Activated T-helper 17 cell treated with anti-CD3 and anti-CD28 coated beads, Interleukin-2, amount 50 U/mL, for 72 hours (primary cell): ENCODE data around the gene ARHGEF26. TPM values are rescaled to one million over a fixed set of nuclear protein-coding genes. Genes with fewer than 3 reads are reported as not detected.

Experiments
- ATAC-seq: fragments of 150-1000 bp; cut with Tn5 transposase; replicated peaks from 2 replicates; pipeline ENCODE4 v1.10.0; 2021; ENCODE audit warnings: mild to moderate bottlenecking, moderate library complexity
- H3K27ac Mint-ChIP-seq: one replicate; pipeline ENCODE4 v1.8.0; 2022; ENCODE audit warnings: mixed read lengths
- H3K27me3 Mint-ChIP-seq: one replicate; pipeline ENCODE4 v1.8.0; 2022; ENCODE audit warnings: mixed read lengths
- H3K36me3 Mint-ChIP-seq: one replicate; pipeline ENCODE4 v1.8.0; 2022; ENCODE audit warnings: low read depth, mild to moderate bottlenecking, mixed read lengths
- H3K4me1 Mint-ChIP-seq: one replicate; pipeline ENCODE4 v1.8.0; 2022; ENCODE audit warnings: mixed read lengths
- H3K4me3 Mint-ChIP-seq: one replicate; pipeline ENCODE4 v1.8.0; 2022; ENCODE audit warnings: mild to moderate bottlenecking, mixed read lengths
- H3K9me3 Mint-ChIP-seq: one replicate; pipeline ENCODE4 v1.8.0; 2022; ENCODE audit warnings: mixed read lengths
- total RNA-seq, 2 donors: library from RNA; stranded (reverse); gene quantifications; one replicate each; pipeline ENCODE4 v1.2.3, GENCODE V29; 2022

Gene ARHGEF26
- total RNA-seq, 2 donors from 2014 or later = 0.13 to 0.17 TPM

DNA sequence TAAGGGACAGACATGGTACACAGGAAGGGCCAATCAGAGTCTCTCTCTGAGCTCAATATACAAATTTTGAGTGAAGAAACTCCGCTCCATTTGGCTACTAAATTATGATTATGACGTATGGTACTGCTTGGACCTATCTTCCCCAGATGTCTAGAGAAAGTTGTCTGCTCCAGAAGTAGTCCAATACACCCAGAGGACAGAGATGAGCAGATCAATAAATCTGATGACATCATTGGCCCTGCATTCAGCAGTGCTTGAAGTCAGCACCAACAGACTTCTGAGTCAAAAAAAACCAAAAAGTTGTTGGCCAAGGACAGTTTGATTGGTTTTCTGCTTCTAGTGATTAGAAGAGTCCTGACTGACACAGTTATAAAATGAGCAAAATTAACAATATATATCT, 19.9 kb upstream of the ARHGEF26 start:
- no peak for ATAC-seq
- Mint-ChIP-seq H3K36me3 (no peaks in the 10 kb centered on the region), H3K27me3 (peaks cover 6% of the 10 kb centered on the region), H3K9me3 (no peaks in the 10 kb centered on the region), H3K27ac (no peak overlapping the region), H3K4me1 (no peaks in the 10 kb centered on the region), H3K4me3 (no peak overlapping the region)

DNA sequence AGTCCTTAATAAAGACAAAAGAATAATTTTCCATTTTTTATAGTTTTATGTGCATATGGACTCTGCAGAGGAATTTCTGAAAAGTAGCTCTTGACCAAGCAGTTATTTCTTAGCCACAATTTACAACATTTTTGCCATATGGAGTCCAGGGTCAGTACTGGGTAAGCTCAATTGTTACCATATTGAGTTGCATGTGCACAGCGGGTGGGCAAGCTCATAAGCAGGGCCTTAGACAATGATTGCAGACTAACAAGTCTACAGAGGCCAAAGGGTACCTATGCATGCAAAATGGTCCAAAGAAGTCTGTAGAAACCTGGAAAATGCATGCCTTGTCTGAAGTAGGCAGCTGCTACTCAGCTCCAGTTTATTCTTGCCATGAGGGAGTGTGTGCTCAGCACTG, 19.0 kb upstream of the ARHGEF26 start:
- no peak for ATAC-seq
- no peaks in the 10 kb centered on the region for H3K4me1 Mint-ChIP-seq
- peaks cover 6% of the 10 kb centered on the region for H3K27me3 Mint-ChIP-seq
- no peak overlapping the region for H3K4me3 Mint-ChIP-seq
- no peak overlapping the region for H3K27ac Mint-ChIP-seq
- H3K9me3 Mint-ChIP-seq = no peaks in the 10 kb centered on the region
- no peaks in the 10 kb centered on the region for H3K36me3 Mint-ChIP-seq

DNA sequence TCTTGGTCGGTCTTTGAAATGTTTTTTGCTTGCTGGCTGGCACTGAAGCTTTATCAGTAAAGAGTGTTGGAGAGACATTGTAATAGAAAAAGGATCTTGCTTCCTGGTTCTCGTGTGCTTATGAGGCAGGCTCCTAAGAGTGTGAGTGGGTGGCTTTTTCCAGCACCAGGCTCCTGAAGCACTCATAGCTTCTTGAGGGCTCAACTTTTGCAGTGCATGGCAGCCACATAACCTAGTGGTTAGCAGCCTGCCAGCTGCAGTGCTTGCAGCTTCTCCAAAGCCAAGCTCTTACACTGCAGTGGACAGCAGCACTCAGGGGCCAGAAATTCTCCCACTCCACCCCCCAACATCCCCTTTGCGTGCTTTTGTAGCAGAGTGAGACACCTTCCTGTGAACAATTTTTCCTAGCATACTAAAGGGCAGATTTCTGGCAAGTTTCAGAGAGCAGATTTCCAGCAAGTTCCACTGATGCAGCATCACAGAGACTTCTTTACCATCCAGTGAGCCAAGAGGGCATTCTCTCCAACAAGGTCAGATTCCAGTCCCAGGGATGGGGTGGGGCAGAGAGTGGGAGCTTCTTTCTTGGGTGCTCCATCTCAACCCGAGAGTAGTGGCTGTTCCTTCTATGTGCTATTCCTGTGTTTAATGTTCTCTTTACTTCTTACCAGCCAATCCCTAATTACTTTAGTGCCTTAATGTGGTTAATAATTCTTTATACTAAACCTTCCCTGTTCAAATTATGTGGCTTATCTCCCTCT, 15.8 kb upstream of the ARHGEF26 start:
- Mint-ChIP-seq H3K4me1 (no peaks in the 10 kb centered on the region), H3K27ac (no peak overlapping the region), H3K4me3 (no peak overlapping the region), H3K27me3 (peaks cover 6% of the 10 kb centered on the region), H3K9me3 (no peaks in the 10 kb centered on the region), H3K36me3 (no peaks in the 10 kb centered on the region)
- no peak for ATAC-seq

DNA sequence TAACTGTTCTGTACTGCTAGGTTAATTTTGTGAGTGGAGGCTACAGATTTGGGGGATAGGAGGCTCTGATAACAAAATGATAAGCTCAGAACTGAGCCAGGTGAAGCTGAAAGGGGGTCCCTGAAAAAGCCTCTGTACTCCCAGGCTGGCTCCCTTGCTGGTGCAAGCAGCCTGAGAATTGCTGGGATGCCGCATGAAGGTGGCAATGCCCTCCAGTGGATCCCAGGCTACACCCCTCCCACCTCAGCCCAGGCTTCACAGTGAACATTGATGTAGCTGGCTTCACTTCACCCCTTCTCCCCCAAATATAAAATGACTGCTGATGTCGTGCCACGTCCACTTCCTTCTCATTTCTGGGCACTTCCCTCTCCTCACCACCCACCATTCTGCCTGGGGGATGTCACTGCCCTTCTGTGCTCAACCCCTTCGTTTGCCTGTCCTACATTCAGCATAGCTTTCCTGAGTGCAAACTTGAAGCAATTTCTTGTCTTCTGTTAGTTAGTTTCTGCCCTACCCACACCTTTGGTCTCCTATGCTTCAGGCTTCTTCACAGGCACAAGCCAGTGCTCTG, 9.7 kb upstream of the ARHGEF26 start:
- peaks cover 18% of the 10 kb centered on the region for H3K27me3 Mint-ChIP-seq
- no peaks in the 10 kb centered on the region for H3K36me3 Mint-ChIP-seq
- H3K9me3 Mint-ChIP-seq = no peaks in the 10 kb centered on the region
- no peak for ATAC-seq
- no peak overlapping the region for H3K27ac Mint-ChIP-seq
- H3K4me3 Mint-ChIP-seq = no peak overlapping the region
- H3K4me1 Mint-ChIP-seq = no peaks in the 10 kb centered on the region

DNA sequence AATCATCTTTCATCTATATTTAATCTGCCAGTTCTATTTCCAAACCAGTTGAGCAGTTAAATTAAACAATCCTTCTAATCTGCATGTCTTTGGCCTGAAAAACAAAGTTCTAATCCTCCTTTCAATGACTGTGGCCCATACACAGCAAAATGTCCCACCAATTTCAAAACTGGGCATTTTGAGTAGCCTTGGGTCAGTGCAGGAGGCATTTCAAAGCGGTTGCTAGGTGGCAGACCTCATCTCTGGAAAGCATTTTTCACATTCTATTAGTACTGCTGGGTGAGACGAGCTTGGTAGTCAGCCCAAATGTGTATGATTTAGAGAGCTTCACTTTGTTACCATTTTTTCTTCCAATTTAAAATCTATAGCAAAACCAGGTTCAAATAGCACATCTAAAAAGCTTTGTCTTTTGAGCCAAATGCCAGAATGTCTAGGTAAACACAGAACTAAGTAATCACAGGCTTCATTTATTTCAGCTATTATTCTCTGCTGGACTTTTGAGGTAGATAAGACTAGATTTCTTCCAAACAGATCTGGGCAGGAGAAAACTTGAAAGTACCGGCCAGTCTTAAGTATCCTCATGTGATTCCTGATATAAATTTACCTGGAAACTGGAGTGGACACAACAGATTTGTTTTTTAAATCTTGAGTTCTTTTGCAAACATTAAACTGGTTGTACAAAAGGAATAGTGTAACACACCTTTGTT, 8.9 kb upstream of the ARHGEF26 start:
- Mint-ChIP-seq H3K36me3 (no peaks in the 10 kb centered on the region), H3K27ac (no peak overlapping the region), H3K4me1 (no peaks in the 10 kb centered on the region), H3K4me3 (no peak overlapping the region), H3K9me3 (no peaks in the 10 kb centered on the region), H3K27me3 (peaks cover 24% of the 10 kb centered on the region)
- ATAC-seq = no peak

DNA sequence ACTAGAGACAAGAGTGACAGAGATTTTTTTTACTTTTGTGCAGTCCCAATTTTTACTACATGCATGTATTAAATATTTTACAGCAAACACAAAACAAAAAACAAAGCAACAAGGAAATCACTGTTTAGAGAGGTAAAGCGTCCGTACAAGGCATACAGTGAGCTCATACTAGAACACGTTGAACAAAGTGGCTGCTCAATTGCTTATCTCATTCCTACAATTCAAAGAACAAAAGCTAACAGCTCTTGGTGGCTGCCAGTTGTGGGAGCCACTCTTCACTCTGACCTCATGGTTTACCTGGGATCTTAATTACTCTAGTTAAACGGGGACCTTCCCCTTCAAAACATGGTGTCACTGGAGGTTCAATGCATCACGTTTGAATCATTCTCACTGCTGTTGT, 7.6 kb upstream of the ARHGEF26 start:
- no peaks in the 10 kb centered on the region for H3K36me3 Mint-ChIP-seq
- H3K27ac Mint-ChIP-seq = no peak overlapping the region
- peaks cover 33% of the 10 kb centered on the region for H3K27me3 Mint-ChIP-seq
- H3K9me3 Mint-ChIP-seq = no peaks in the 10 kb centered on the region
- ATAC-seq = no peak
- no peak overlapping the region for H3K4me3 Mint-ChIP-seq
- H3K4me1 Mint-ChIP-seq = no peaks in the 10 kb centered on the region

DNA sequence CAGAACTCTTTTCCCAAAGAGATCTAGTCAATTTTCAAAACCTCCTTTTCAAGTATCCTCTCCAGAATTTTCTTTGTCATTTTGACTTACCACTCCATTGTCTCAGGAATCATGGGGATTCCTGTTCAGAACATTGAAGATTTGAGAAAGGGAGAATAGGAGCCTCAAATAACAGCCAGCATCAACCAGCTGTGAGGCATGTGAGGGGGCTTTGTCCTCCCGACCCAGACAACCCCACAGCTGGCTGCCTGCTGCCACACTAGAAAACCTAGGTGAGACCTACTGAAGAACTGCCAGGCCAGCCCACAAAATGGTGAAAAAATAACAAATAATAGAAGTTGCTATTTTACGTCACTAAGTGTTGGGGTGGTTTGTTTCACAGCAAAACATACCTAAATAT, 5.9 kb upstream of the ARHGEF26 start:
- H3K4me3 Mint-ChIP-seq = no peak overlapping the region
- no peaks in the 10 kb centered on the region for H3K36me3 Mint-ChIP-seq
- no peaks in the 10 kb centered on the region for H3K9me3 Mint-ChIP-seq
- no peak for ATAC-seq
- no peaks in the 10 kb centered on the region for H3K4me1 Mint-ChIP-seq
- H3K27ac Mint-ChIP-seq = no peak overlapping the region
- peaks cover 45% of the 10 kb centered on the region for H3K27me3 Mint-ChIP-seq

DNA sequence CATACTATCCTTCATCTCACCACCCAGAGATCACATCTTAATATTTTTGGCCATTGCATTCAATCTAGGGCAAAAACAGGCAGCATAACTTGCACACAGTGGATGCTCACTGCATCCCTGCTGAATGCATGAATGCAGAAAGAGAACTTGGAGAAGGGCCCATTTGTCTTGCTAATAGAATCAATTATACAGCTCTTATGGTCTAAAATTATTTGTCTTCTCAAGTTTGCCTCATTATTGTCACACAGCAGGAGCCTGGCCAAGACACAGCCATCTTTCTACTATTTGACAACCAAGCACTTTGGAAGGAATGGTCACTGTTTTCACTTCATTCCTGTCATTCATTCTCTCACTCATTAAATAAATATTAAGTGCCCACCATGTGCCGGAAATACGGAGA, 1.2 kb upstream of the ARHGEF26 start:
- H3K36me3 Mint-ChIP-seq = no peaks in the 10 kb centered on the region
- H3K4me3 Mint-ChIP-seq = peak overlapping the region; percentile 63
- no peak overlapping the region for H3K27ac Mint-ChIP-seq
- H3K27me3 Mint-ChIP-seq = peaks cover 56% of the 10 kb centered on the region
- no peak for ATAC-seq
- no peaks in the 10 kb centered on the region for H3K9me3 Mint-ChIP-seq
- H3K4me1 Mint-ChIP-seq = peaks cover 7% of the 10 kb centered on the region

DNA sequence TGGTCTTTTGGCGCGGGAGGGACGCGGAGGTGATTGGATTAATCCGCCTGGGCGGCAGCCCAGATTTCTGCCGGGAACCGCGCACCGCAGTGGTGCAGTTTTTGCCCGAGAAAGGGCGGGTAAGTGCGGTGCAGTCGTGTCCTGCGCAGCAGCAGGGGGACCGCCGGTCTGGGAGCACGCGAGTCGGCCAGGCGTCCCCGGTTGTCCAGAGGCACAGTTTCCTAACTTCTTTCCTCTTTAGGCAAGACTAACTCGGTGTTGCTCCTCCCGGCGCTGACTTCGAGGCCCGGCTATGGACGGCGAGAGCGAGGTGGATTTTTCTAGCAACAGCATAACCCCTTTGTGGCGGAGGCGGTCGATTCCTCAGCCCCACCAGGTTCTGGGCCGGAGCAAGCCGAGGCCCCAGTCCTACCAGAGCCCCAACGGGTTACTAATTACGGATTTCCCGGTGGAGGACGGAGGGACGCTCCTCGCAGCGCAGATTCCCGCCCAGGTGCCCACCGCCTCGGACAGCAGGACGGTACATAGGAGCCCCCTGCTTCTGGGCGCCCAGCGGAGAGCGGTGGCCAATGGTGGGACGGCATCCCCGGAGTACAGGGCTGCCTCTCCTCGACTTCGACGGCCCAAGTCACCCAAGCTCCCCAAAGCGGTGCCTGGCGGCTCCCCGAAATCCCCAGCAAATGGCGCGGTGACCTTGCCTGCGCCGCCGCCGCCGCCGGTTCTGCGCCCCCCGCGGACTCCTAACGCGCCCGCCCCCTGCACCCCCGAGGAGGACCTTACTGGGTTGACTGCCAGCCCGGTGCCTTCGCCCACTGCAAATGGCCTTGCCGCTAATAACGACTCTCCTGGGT, 736 bp downstream of the ARHGEF26 start:
- Mint-ChIP-seq H3K36me3 (no peaks in the 10 kb centered on the region), H3K4me1 (peaks cover 7% of the 10 kb centered on the region), H3K4me3 (peak overlapping the region; percentile 63), H3K27me3 (peaks cover 58% of the 10 kb centered on the region), H3K27ac (no peak overlapping the region), H3K9me3 (no peaks in the 10 kb centered on the region)
- ATAC-seq = peak; percentile 51

DNA sequence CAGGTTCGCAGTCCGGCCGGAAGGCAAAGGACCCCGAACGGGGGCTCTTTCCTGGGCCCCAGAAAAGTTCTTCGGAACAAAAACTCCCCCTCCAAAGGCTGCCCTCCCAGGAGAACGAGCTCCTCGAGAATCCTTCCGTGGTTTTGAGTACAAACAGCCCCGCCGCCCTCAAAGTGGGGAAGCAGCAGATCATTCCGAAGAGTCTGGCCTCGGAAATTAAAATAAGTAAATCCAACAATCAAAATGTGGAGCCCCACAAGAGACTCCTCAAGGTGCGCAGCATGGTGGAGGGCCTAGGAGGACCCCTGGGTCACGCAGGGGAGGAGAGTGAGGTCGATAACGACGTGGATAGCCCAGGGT, 1.3 kb downstream of the ARHGEF26 start:
- H3K27me3 Mint-ChIP-seq = peaks cover 52% of the 10 kb centered on the region
- H3K4me3 Mint-ChIP-seq = peak overlapping the region; percentile 63
- no peaks in the 10 kb centered on the region for H3K9me3 Mint-ChIP-seq
- H3K27ac Mint-ChIP-seq = no peak overlapping the region
- H3K4me1 Mint-ChIP-seq = peaks cover 7% of the 10 kb centered on the region
- no peaks in the 10 kb centered on the region for H3K36me3 Mint-ChIP-seq
- ATAC-seq = no peak

DNA sequence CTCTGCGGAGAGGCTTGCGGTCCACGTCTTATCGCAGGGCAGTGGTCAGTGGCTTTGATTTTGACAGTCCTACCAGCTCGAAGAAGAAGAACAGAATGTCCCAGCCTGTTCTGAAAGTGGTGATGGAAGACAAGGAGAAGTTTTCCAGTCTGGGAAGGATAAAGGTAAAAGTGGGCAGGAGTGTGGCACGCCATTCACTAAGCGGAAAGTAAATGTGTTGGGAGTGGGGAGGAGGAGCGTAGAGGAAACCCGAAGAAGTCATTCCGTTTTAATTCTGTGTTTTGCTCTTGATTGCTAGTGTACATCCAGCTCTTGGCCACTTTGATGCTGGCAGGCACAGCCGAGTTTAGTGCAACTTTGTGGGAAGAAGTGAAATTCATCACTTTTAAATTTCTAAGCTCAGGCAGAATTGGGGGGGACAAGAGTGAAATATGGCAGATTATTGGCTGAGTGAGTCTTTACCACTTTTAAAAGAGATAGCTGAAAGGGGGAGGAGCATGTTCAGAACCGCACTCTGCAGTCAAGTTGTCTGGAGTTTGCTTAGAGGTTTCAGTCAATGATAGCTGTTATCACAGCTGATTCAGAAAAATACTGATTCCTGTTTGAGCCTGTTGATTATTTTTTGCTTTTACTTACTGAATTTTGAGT, 1.8 kb downstream of the ARHGEF26 start:
- H3K36me3 Mint-ChIP-seq = no peaks in the 10 kb centered on the region
- peaks cover 49% of the 10 kb centered on the region for H3K27me3 Mint-ChIP-seq
- H3K4me3 Mint-ChIP-seq = peak overlapping the region; percentile 63
- H3K9me3 Mint-ChIP-seq = no peaks in the 10 kb centered on the region
- H3K4me1 Mint-ChIP-seq = peaks cover 7% of the 10 kb centered on the region
- H3K27ac Mint-ChIP-seq = no peak overlapping the region
- ATAC-seq = no peak

DNA sequence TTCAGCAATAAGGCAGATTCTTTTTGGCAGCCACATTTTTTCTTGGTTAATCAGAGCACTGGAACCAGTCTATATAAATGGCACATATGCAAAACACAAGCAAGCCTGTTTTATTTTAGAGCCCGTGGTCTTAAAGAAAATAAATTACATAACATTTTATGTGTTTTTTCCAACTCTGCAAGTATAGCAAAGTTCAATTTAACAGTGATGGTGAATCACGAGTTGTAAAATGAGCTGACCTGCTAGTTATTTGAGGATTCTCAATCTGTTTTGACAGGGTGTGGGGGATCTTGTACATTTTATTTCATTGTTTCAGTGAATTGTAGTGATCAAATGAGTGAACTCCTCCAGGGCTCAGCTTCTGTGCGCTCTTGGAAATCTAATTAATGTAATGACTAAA, 2.7 kb downstream of the ARHGEF26 start:
- no peak for ATAC-seq
- H3K4me3 Mint-ChIP-seq = peak overlapping the region; percentile 63
- H3K4me1 Mint-ChIP-seq = peaks cover 7% of the 10 kb centered on the region
- no peaks in the 10 kb centered on the region for H3K9me3 Mint-ChIP-seq
- no peak overlapping the region for H3K27ac Mint-ChIP-seq
- peaks cover 48% of the 10 kb centered on the region for H3K27me3 Mint-ChIP-seq
- H3K36me3 Mint-ChIP-seq = no peaks in the 10 kb centered on the region

DNA sequence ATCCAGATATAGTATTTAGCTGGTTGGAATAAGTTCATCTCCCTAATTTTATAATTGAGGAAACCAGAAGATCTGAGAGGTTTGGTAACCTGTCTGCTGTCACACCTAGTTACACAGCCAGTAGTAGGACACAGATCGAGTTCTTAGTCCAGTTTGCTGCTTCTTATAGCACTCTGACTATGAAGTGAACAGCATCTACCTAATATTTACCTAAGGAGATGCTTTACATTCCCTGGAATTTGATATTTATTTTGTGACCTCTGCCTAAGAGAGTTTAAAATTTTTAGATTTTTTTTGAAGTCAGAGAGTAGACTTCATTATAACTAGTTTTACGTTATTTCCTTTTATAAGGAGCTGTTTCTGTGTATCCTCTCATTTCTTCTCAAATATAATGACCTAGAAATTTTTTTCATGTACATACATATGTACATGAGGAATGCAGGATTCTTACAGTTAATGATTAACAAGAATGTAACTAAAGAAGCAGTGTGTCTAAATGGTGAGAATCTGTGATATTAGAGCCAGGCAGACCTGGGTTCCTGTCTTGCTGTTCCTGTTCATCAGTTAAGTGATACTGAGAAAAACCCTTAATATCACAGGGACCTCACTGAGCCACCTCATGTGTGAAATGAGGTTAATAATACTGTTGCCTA, 4.3 kb downstream of the ARHGEF26 start:
- Mint-ChIP-seq H3K4me1 (peaks cover 7% of the 10 kb centered on the region), H3K36me3 (no peaks in the 10 kb centered on the region), H3K9me3 (no peaks in the 10 kb centered on the region), H3K4me3 (no peak overlapping the region), H3K27ac (no peak overlapping the region), H3K27me3 (peaks cover 37% of the 10 kb centered on the region)
- ATAC-seq = no peak

DNA sequence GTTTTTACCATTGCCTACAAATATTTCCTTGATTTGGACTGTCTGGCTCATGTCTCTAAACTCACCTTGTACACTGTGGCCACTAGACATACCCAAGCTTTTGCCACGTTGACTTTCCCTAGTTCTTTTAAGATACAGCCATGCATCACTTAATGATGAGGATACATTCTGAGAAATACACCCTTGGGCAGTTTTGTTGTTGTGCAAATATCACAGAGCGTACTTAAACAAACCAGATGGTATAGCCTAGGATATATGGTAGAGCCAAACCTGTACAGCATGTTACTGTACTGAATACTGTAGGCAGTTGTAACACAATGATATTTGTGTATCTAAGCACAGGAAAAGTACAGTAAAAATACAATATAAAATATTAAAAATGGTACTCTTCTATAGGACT, 5.5 kb downstream of the ARHGEF26 start:
- Mint-ChIP-seq H3K4me1 (peaks cover 7% of the 10 kb centered on the region), H3K4me3 (no peak overlapping the region), H3K36me3 (no peaks in the 10 kb centered on the region), H3K9me3 (no peaks in the 10 kb centered on the region), H3K27ac (no peak overlapping the region), H3K27me3 (peaks cover 31% of the 10 kb centered on the region)
- no peak for ATAC-seq
